ENCODE results near the gene ELAC2.

The ELAC2 gene

GRCh38 chr17:12996357-12996756, 21.5 kb downstream of the ELAC2 start:
- H3K27ac ChIP-seq = no peak overlapping the region
- TF ChIP-seq ZFX (IDR thresholded peaks at IDR 0.05; ENCODE audit: borderline replicate concordance) (no peak), CTCF (IDR thresholded peaks at IDR 0.05) (no peak)

- no peak overlapping the region for H3K27ac ChIP-seq
- TF ChIP-seq ZFX (IDR thresholded peaks at IDR 0.05; ENCODE audit: borderline replicate concordance) = no peak
- TF ChIP-seq CTCF (IDR thresholded peaks at IDR 0.05) = no peak
Measured at GRCh38 chr17:12995896-12996295, 21.9 kb downstream of the ELAC2 start.

- TF ChIP-seq CTCF (IDR thresholded peaks at IDR 0.05) (no peak), ZFX (IDR thresholded peaks at IDR 0.05; ENCODE audit: borderline replicate concordance) (no peak)
- no peak overlapping the region for H3K27ac ChIP-seq
Measured at GRCh38 chr17:12995106-12995895, 22.5 kb downstream of the ELAC2 start.

GRCh38 chr17:12994341-12995074, 23.3 kb downstream of the ELAC2 start:
- TF ChIP-seq ZFX (IDR thresholded peaks at IDR 0.05; ENCODE audit: borderline replicate concordance) (no peak), CTCF (IDR thresholded peaks at IDR 0.05) (no peak)
- no peak overlapping the region for H3K27ac ChIP-seq

GRCh38 chr17:12993631-12994030, 24.2 kb downstream of the ELAC2 start:
- H3K27ac ChIP-seq = no peak overlapping the region
- TF ChIP-seq CTCF (IDR thresholded peaks at IDR 0.05) = no peak

GRCh38 chr17:12992676-12993075, 25.2 kb downstream of the ELAC2 start:
- no peak overlapping the region for H3K27ac ChIP-seq

More at GRCh38 chr17:12992676-12993075, 25.2 kb downstream of the ELAC2 start:
- TF ChIP-seq CTCF (IDR thresholded peaks at IDR 0.05) (no peak), ZFX (IDR thresholded peaks at IDR 0.05; ENCODE audit: borderline replicate concordance) (no peak)

Data from 22Rv1 (cell line).